WTC11 (cell line): ENCODE data around the gene RAB17. TPM values are rescaled to one million over a fixed set of nuclear protein-coding genes. Genes with fewer than 3 reads are reported as not detected.

Experiments used
- ATAC-seq: fragments of 200-7000 bp; cut with Tn5 transposase; 2 replicates; pipeline ENCODE4 v1.10.0; 2021; ENCODE audit warnings: mild to moderate bottlenecking, moderate library complexity
- CTCF ChIA-PET: fragments of 300-600 bp; sonication (Branson Sonifier 250); formaldehyde crosslinking; loops from one replicate; lab custom pipeline; 2021; ENCODE audit warnings: antibody characterized with exemption; lab: Charles Lee
- POLR2A ChIA-PET: fragments of 350-600 bp; sonication (Branson Sonifier 250); formaldehyde crosslinking; loops from one replicate; lab custom pipeline; 2021; ENCODE audit warnings: antibody characterized with exemption; lab: Charles Lee
- DNase-seq: peaks from one replicate; pipeline ENCODE4 v3.0.0; 2021; ENCODE audit warnings: low spot score
- H3K27ac Mint-ChIP-seq: 2 replicates; pipeline ENCODE4 v1.8.0; 2021; ENCODE audit warnings: mixed read lengths
- H3K27me3 Mint-ChIP-seq: 2 replicates; pipeline ENCODE4 v1.8.0; 2021; ENCODE audit warnings: low read depth, mild to moderate bottlenecking, moderate library complexity, mixed read lengths
- H3K36me3 Mint-ChIP-seq: 2 replicates; pipeline ENCODE4 v1.8.0; 2021; ENCODE audit warnings: mixed read lengths
- H3K4me1 Mint-ChIP-seq: 2 replicates; pipeline ENCODE4 v1.8.0; 2022; ENCODE audit warnings: mixed read lengths
- H3K4me3 Mint-ChIP-seq: 2 replicates; pipeline ENCODE4 v1.8.0; 2021; ENCODE audit warnings: mild to moderate bottlenecking, moderate library complexity, mixed read lengths
- H3K9me3 Mint-ChIP-seq: 2 replicates; pipeline ENCODE4 v1.8.0; 2021; ENCODE audit warnings: mixed read lengths
- AFF4 ChIP-seq: sonication (generic); formaldehyde crosslinking; IDR thresholded peaks from 2 replicates; pipeline ENCODE4 v1.8.1; 2023; ENCODE audit warnings: mild to moderate bottlenecking, missing genetic modification reagents, borderline replicate concordance
- AR ChIP-seq: fragments of 250-450 bp; sonication (Bioruptor Pico); IDR thresholded peaks from 2 replicates; pipeline ENCODE4 v1.9.0; 2021; ENCODE audit warnings: mild to moderate bottlenecking
- ATF1 ChIP-seq: sonication (generic); formaldehyde crosslinking; IDR thresholded peaks from 2 replicates; pipeline ENCODE4 v1.8.1; 2023; ENCODE audit warnings: mild to moderate bottlenecking, moderate library complexity, missing genetic modification reagents
- ATF2 ChIP-seq: sonication (generic); formaldehyde crosslinking; IDR thresholded peaks from 2 replicates; pipeline ENCODE4 v1.8.1; 2022; ENCODE audit warnings: low read depth, missing genetic modification reagents, borderline replicate concordance
- ATF6 ChIP-seq: sonication (generic); formaldehyde crosslinking; IDR thresholded peaks from 2 replicates; pipeline ENCODE4 v1.8.1; 2023; ENCODE audit warnings: mild to moderate bottlenecking, missing genetic modification reagents
- ETV6 ChIP-seq: sonication (generic); formaldehyde crosslinking; IDR thresholded peaks from 2 replicates; pipeline ENCODE4 v1.8.1; 2022; ENCODE audit warnings: mild to moderate bottlenecking, missing genetic modification reagents
- FOXP1 ChIP-seq: sonication (generic); formaldehyde crosslinking; IDR thresholded peaks from 2 replicates; pipeline ENCODE4 v1.8.0; 2022; ENCODE audit warnings: missing genetic modification reagents, mild to moderate bottlenecking, moderate library complexity, borderline replicate concordance
- GTF2I ChIP-seq: fragments of 250-450 bp; sonication (Bioruptor Pico); conservative IDR thresholded peaks from 2 replicates; pipeline ENCODE4 v1.4.0; 2021; ENCODE audit warnings: mild to moderate bottlenecking
- HMGA2 ChIP-seq: fragments of 250-450 bp; sonication (Bioruptor Pico); IDR thresholded peaks from 2 replicates; pipeline ENCODE4 v1.4.0; 2021; ENCODE audit warnings: mild to moderate bottlenecking, moderate library complexity
- IRF2 ChIP-seq: sonication (generic); formaldehyde crosslinking; IDR thresholded peaks from 2 replicates; pipeline ENCODE4 v1.8.0; 2022; ENCODE audit warnings: low read depth, missing genetic modification reagents, borderline replicate concordance
- MLX ChIP-seq: sonication (generic); formaldehyde crosslinking; IDR thresholded peaks from 2 replicates; pipeline ENCODE4 v1.8.1; 2023; ENCODE audit warnings: mild to moderate bottlenecking, missing genetic modification reagents, moderate library complexity
- NFATC4 ChIP-seq: fragments of 250-450 bp; sonication (Bioruptor Pico); IDR thresholded peaks from 2 replicates; pipeline ENCODE4 v1.9.0; 2021; ENCODE audit warnings: mild to moderate bottlenecking
- RELA ChIP-seq: sonication (generic); formaldehyde crosslinking; IDR thresholded peaks from 2 replicates; pipeline ENCODE4 v1.8.1; 2022; ENCODE audit warnings: missing genetic modification reagents, mild to moderate bottlenecking, borderline replicate concordance
- TEAD1 ChIP-seq: sonication (generic); formaldehyde crosslinking; IDR thresholded peaks from 2 replicates; pipeline ENCODE4 v1.8.0; 2022; ENCODE audit warnings: mild to moderate bottlenecking, missing genetic modification reagents
- TP53 ChIP-seq: sonication (generic); formaldehyde crosslinking; IDR thresholded peaks from 2 replicates; pipeline ENCODE4 v1.8.1; 2023; ENCODE audit warnings: mild to moderate bottlenecking, missing genetic modification reagents
- USF1 ChIP-seq: sonication (generic); formaldehyde crosslinking; IDR thresholded peaks from 2 replicates; pipeline ENCODE4 v1.8.0; 2022; ENCODE audit warnings: mild to moderate bottlenecking, missing genetic modification reagents
- ZBTB43 ChIP-seq: sonication (generic); formaldehyde crosslinking; IDR thresholded peaks from 2 replicates; pipeline ENCODE4 v1.8.1; 2023; ENCODE audit warnings: mild to moderate bottlenecking, missing genetic modification reagents
- ZNF232 ChIP-seq: sonication (generic); formaldehyde crosslinking; IDR thresholded peaks from 2 replicates; pipeline ENCODE4 v1.8.0; 2022; ENCODE audit warnings: mild to moderate bottlenecking, missing genetic modification reagents
- ZNF263 ChIP-seq: sonication (generic); formaldehyde crosslinking; IDR thresholded peaks from 2 replicates; pipeline ENCODE4 v1.8.1; 2022; ENCODE audit warnings: low read depth, mild to moderate bottlenecking, moderate library complexity, missing genetic modification reagents
- ZNF416 ChIP-seq: fragments of 250-450 bp; sonication (Bioruptor Pico); IDR thresholded peaks from 2 replicates; pipeline ENCODE4 v1.9.0; 2021; ENCODE audit warnings: mild to moderate bottlenecking, inconsistent platforms
- ZNF423 ChIP-seq: fragments of 250-450 bp; sonication (Bioruptor Pico); IDR thresholded peaks from 2 replicates; pipeline ENCODE4 v2.1.2; 2022; ENCODE audit warnings: mild to moderate bottlenecking, moderate library complexity
- total RNA-seq: library from RNA; stranded (reverse); gene quantifications from 3 replicates; pipeline ENCODE4 v1.2.3, GENCODE V29; 2021

RAB17 gene
- total RNA-seq, 1 experiment from 2014 or later, result 140 TPM

- TF ChIP-seq ZNF423 (CRISPR knock-in tag) (no peak), RELA (CRISPR knock-in tag) (no peak), TP53 (CRISPR knock-in tag) (no peak), ETV6 (no peak), MLX (CRISPR knock-in tag) (no peak), HMGA2 (CRISPR knock-in tag) (no peak), ZNF416 (CRISPR knock-in tag) (no peak)
- ChIA-PET CTCF (interaction anchor here (1.0 to 2.2 kb wide), 3 partner anchors 11 to 150 kb away, joined by 3 to 12 read pairs (median 3); no protein-coding TSS in a partner anchor), POLR2A (no interaction called here)
- H3K36me3 Mint-ChIP-seq, result peaks cover 14% of the 10 kb centered on the region
- peaks cover 34% of the 10 kb centered on the region for H3K4me1 Mint-ChIP-seq
- DNase-seq, result no peak
- ATAC-seq, result no peak
- H3K4me3 Mint-ChIP-seq, result peak overlapping the region; percentile 76; the same call in 1 of the 2 replicates
- H3K9me3 Mint-ChIP-seq, result peaks cover 10% of the 10 kb centered on the region
- no peak overlapping the region for H3K27ac Mint-ChIP-seq
- peaks cover 44% of the 10 kb centered on the region for H3K27me3 Mint-ChIP-seq
Measured at GRCh38 chr2:237625216-237625705, 34.7 kb upstream of the RAB17 start.

- Mint-ChIP-seq H3K27ac (no peak overlapping the region), H3K27me3 (peaks cover 44% of the 10 kb centered on the region), H3K9me3 (peaks cover 10% of the 10 kb centered on the region), H3K4me1 (peaks cover 27% of the 10 kb centered on the region), H3K36me3 (peaks cover 7% of the 10 kb centered on the region), H3K4me3 (no peak overlapping the region)
- CTCF ChIA-PET, result interaction anchor here (0.8 to 1.1 kb wide), 2 partner anchors 11 to 151 kb away, joined by 3 read pairs; no protein-coding TSS in a partner anchor
- TF ChIP-seq AR (CRISPR knock-in tag), result no peak
- TF ChIP-seq IRF2 (CRISPR knock-in tag), result no peak
- TF ChIP-seq ZNF232 (CRISPR knock-in tag), result no peak
- TF ChIP-seq ZNF263 (CRISPR knock-in tag), result no peak
- no peak for TF ChIP-seq FOXP1 (CRISPR knock-in tag)
- no peak for TF ChIP-seq USF1 (CRISPR knock-in tag)
- no peak for TF ChIP-seq ATF1 (CRISPR knock-in tag)
- no peak for TF ChIP-seq NFATC4 (CRISPR knock-in tag)
- TF ChIP-seq TP53 (CRISPR knock-in tag), result no peak
- no peak for TF ChIP-seq ZBTB43
- no peak for TF ChIP-seq TEAD1 (CRISPR knock-in tag)
- no peak for TF ChIP-seq ATF6 (CRISPR knock-in tag)
- TF ChIP-seq ATF2, result no peak
- no peak for TF ChIP-seq AFF4 (CRISPR knock-in tag)
- TF ChIP-seq GTF2I (CRISPR knock-in tag), result no peak
- POLR2A ChIA-PET, result no interaction called here
- no peak for DNase-seq
- no peak for ATAC-seq
Measured at GRCh38 chr2:237624565-237624964, 34.0 kb upstream of the RAB17 start.
